ENCODE results near the gene GHITM.
"Not testable (repeated sequence)": the region's sequence is repeated elsewhere in the genome, so short reads cannot be mapped to it uniquely, and the experiment has no call there.

The GHITM gene

GRCh38 chr10:84148006-84148597 lies 8.8 kb downstream of the GHITM start:
- DNase-seq = not testable (repeated sequence)

- DNase-seq = no peak
These were observed 10.5 kb downstream of the GHITM start for GRCh38 chr10:84149854-84150253.

- DNase-seq = no peak
These were observed 13.5 kb downstream of the GHITM start for GRCh38 chr10:84152769-84153168.

GRCh38 chr10:84155521-84155920 lies 16.2 kb downstream of the GHITM start:
- no peak for DNase-seq

- no peak for DNase-seq
These were observed 16.7 kb downstream of the GHITM start for GRCh38 chr10:84156009-84156408.

- no peak for DNase-seq
These were observed 17.5 kb downstream of the GHITM start for GRCh38 chr10:84156768-84157167.

GRCh38 chr10:84158061-84158460 lies 18.8 kb downstream of the GHITM start:
- DNase-seq = no peak

GRCh38 chr10:84158550-84158949 lies 19.2 kb downstream of the GHITM start:
- no peak for DNase-seq

- no peak for DNase-seq
These were observed 19.9 kb downstream of the GHITM start for GRCh38 chr10:84159076-84159685.

GRCh38 chr10:84160663-84161362 lies 21.5 kb downstream of the GHITM start:
- DNase-seq = no peak

- DNase-seq = no peak
These were observed 24.7 kb downstream of the GHITM start for GRCh38 chr10:84163996-84164395.

GRCh38 chr10:84164442-84164841 lies 25.1 kb downstream of the GHITM start:
- no peak for DNase-seq

- no peak for DNase-seq
These were observed 27.4 kb downstream of the GHITM start for GRCh38 chr10:84166620-84167288.

- not testable (repeated sequence) for DNase-seq
These were observed 28.0 kb downstream of the GHITM start for GRCh38 chr10:84167289-84167653.

GRCh38 chr10:84168382-84168781 lies 29.1 kb downstream of the GHITM start:
- not testable (repeated sequence) for DNase-seq

GRCh38 chr10:84171237-84171636 lies 31.9 kb downstream of the GHITM start:
- DNase-seq = not testable (repeated sequence)

GRCh38 chr10:84171700-84172466 lies 32.6 kb downstream of the GHITM start:
- not testable (repeated sequence) for DNase-seq

- no peak for DNase-seq
These were observed 33.4 kb downstream of the GHITM start for GRCh38 chr10:84172467-84173356.

- DNase-seq = no peak
These were observed 34.2 kb downstream of the GHITM start, which contains the start of gene GPR15LG for GRCh38 chr10:84173501-84173929. Gene GPR15LG, plus strand, starts transcription at chr10:84173801. Its CDS starts 51 bp downstream, at chr10:84173852.

GRCh38 chr10:84175436-84175835 lies 36.1 kb downstream of the GHITM start:
- no peak for DNase-seq

- no peak for DNase-seq
These were observed 37.0 kb downstream of the GHITM start for GRCh38 chr10:84176351-84176750.
